K562 (cell line): ENCODE data around the gene PPIP5K2. TPM values are rescaled to one million over a fixed set of nuclear protein-coding genes. Genes with fewer than 3 reads are reported as not detected.

Source experiments
- BCOR ChIP-seq: fragments of 450-650 bp; IDR thresholded peaks from 2 replicates; pipeline ENCODE4 v1.6.1; 2016
- KLF6 ChIP-seq: fragments of 250-450 bp; sonication (Bioruptor Pico); IDR thresholded peaks from 2 replicates; pipeline ENCODE4 v1.4.0; 2020; ENCODE audit warnings: mild to moderate bottlenecking, moderate library complexity, borderline replicate concordance
- MAFK ChIP-seq: IDR thresholded peaks from 2 replicates; pipeline ENCODE4 v1.6.1; 2011; ENCODE audit warnings: low read length, improper control_type of control experiment
- POLR2B ChIP-seq: fragments of 450-650 bp; IDR thresholded peaks from 2 replicates; pipeline ENCODE4 v1.6.1; 2018; ENCODE audit warnings: low read depth; ENCODE audit not compliant: partially characterized antibody
- RAD51 ChIP-seq: fragments of 450-650 bp; IDR thresholded peaks from 2 replicates; pipeline ENCODE4 v1.7.1; 2016; ENCODE audit warnings: low read depth, mild to moderate bottlenecking, borderline replicate concordance
- RBBP5 ChIP-seq: fragments of 200-600 bp; sonication (generic); IDR thresholded peaks from 2 replicates; pipeline ENCODE4 v1.6.1; 2012; ENCODE audit warnings: borderline replicate concordance, mild to moderate bottlenecking, low read length, control low read depth, inconsistent platforms; ENCODE audit not compliant: insufficient read depth, poor library complexity, severe bottlenecking
- SAP30 ChIP-seq: fragments of 200-600 bp; sonication (generic); IDR thresholded peaks from 2 replicates; pipeline ENCODE4 v1.6.1; 2012; ENCODE audit warnings: borderline replicate concordance, low read depth, mild to moderate bottlenecking, moderate library complexity, low read length, control low read depth, inconsistent platforms; ENCODE audit not compliant: insufficient read depth, poor library complexity, severe bottlenecking
- SLC30A9 ChIP-seq: fragments of 250-450 bp; sonication (Bioruptor Pico); IDR thresholded peaks from 2 replicates; pipeline ENCODE4 v1.8.0; 2022; ENCODE audit warnings: mild to moderate bottlenecking, moderate library complexity
- ZNF778 ChIP-seq: fragments of 450-650 bp; formaldehyde crosslinking; IDR thresholded peaks from 2 replicates; pipeline ENCODE4 v1.4.0; 2020; ENCODE audit warnings: mild to moderate bottlenecking, moderate library complexity
- ZSCAN32 ChIP-seq: fragments of 450-650 bp; formaldehyde crosslinking; IDR thresholded peaks from 2 replicates; pipeline ENCODE4 v1.4.0; 2020; ENCODE audit warnings: mild to moderate bottlenecking, moderate library complexity
- polyA plus RNA-seq, 8 experiments: library from polyadenylated mRNA; depleted of rRNA in 4 of 8; stranded (reverse) in 5 of 8; unstranded in 3 of 8; fragments of >200 nt; fragmentation: Nextera tagmentation in 2 of 8; fragmentation: Illumina TruSeq in 1 of 8; extraction: Ambion mirVana in 2 of 8; extraction: Trizol in 1 of 8; gene quantifications; 2 replicates each; pipeline versions ENCODE4 v1.2.1 to v1.2.3, GENCODE V29; 2011 to 2014; ENCODE audit warnings: inconsistent platforms in 1 of 8, missing spikeins in 1 of 8
- total RNA-seq, 7 experiments: library from RNA; depleted of rRNA in 6 of 7; stranded (reverse); fragments of >200 nt in 6 of 7; fragmentation: Illumina TruSeq in 2 of 7; extraction: Trizol in 2 of 7; gene quantifications; 2 replicates each; pipeline versions ENCODE4 v1.2.1 to v1.2.3, GENCODE V29; 2011 to 2021; ENCODE audit warnings: low replicate concordance in 1 of 7
- TF ChIP-seq, protein P1 (sequence below), 2 experiments: fragments of 450-650 bp; conservative IDR thresholded peaks; 2 replicates each; pipeline ENCODE4 v1.6.1; 2017; ENCODE audit warnings: mild to moderate bottlenecking in 2 of 2, moderate library complexity in 2 of 2
- TF ChIP-seq, protein P2 (sequence below), 2 experiments: fragments of 450-650 bp; IDR thresholded peaks; 2 replicates each; pipeline ENCODE4 v1.6.1; 2016
- TF ChIP-seq, protein P3 (sequence below): fragments of 250-450 bp; sonication (Bioruptor Pico); IDR thresholded peaks from 2 replicates; pipeline ENCODE4 v1.5.0; 2020; ENCODE audit warnings: mild to moderate bottlenecking, borderline replicate concordance
- TF ChIP-seq, protein P4 (sequence below): fragments of 450-650 bp; IDR thresholded peaks from 2 replicates; pipeline ENCODE4 v1.7.1; 2018; ENCODE audit warnings: mild to moderate bottlenecking, low read depth; ENCODE audit not compliant: partially characterized antibody
- TF ChIP-seq, protein P5 (sequence below): fragments of 450-650 bp; formaldehyde crosslinking; conservative IDR thresholded peaks from 2 replicates; pipeline ENCODE4 v1.4.0; 2022; ENCODE audit warnings: mild to moderate bottlenecking, missing genetic modification characterization

PPIP5K2 gene
- total and polyA plus RNA-seq, 9 of the 15 experiments (the other 6 are each of a cell fraction or from before 2014, with no cell fraction given), result 39.4 to 150 (median 99.1) TPM

DNA sequence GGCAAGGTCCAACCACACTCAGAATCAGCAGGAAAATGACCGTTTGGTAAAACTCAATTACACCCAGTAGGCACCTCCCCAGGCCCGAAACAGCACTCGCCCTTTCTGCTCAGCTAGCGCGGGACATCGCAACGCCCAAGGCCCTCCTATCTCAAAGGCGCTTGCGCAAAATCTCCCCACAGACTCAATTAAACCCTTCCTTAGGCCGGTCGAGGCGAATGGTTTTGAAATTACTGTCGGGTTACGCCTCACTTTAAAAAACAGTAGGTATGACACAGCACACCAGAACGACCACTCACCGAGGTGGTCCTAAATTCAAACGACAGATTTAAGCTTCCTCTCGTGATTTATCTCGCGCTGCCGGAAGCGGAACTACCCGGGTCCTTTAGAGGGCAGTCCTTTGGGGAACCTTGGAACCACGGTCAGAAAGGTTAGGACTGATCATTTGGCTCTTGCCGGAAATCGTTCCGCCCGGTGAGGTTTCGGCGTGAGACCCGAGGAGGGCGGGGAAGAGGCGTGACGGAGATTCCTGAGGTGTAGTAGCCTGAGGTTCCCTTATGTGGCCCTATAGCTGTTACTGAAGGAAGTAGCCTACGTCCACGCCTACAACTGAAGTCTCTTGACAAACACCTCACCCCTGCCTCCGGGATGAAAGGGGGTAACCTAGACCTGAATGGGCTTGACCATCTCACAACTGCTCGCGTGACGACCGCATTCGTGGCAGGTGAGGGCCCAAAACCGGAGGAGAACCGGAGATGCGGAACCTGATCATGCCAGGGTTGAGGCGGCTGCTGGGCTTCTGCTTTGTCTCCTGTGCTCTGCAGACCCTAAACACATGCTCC, at the start of gene PPIP5K2, which contains the start of gene GIN1 (continued):
- TF ChIP-seq, protein P1, sequence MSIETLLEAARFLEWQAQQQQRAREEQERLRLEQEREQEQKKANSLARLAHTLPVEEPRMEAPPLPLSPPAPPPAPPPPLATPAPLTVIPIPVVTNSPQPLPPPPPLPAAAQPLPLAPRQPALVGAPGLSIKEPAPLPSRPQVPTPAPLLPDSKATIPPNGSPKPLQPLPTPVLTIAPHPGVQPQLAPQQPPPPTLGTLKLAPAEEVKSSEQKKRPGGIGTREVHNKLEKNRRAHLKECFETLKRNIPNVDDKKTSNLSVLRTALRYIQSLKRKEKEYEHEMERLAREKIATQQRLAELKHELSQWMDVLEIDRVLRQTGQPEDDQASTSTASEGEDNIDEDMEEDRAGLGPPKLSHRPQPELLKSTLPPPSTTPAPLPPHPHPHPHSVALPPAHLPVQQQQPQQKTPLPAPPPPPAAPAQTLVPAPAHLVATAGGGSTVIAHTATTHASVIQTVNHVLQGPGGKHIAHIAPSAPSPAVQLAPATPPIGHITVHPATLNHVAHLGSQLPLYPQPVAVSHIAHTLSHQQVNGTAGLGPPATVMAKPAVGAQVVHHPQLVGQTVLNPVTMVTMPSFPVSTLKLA (conservative IDR thresholded peaks at IDR 0.05), result peak; percentile 83 to 89
- TF ChIP-seq MAFK (peak; percentile 19), RAD51 (no peak), SAP30 (peak; percentile 86), KLF6 (CRISPR knock-in tag) (no peak), ZNF778 (CRISPR knock-in tag) (no peak), RBBP5 (no peak), ZSCAN32 (CRISPR knock-in tag) (no peak), BCOR (peak; percentile 3; the same call in 1 of the 2 replicates), SLC30A9 (CRISPR knock-in tag) (no peak), POLR2B (peak; percentile 21)
- TF ChIP-seq, protein P2, sequence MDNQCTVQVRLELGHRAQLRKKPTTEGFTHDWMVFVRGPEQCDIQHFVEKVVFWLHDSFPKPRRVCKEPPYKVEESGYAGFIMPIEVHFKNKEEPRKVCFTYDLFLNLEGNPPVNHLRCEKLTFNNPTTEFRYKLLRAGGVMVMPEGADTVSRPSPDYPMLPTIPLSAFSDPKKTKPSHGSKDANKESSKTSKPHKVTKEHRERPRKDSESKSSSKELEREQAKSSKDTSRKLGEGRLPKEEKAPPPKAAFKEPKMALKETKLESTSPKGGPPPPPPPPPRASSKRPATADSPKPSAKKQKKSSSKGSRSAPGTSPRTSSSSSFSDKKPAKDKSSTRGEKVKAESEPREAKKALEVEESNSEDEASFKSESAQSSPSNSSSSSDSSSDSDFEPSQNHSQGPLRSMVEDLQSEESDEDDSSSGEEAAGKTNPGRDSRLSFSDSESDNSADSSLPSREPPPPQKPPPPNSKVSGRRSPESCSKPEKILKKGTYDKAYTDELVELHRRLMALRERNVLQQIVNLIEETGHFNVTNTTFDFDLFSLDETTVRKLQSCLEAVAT (IDR thresholded peaks at IDR 0.05), result 0 out of 4 replicates have a peak, but pooled peaks have one; percentile 7 to 83
- TF ChIP-seq, protein P3, sequence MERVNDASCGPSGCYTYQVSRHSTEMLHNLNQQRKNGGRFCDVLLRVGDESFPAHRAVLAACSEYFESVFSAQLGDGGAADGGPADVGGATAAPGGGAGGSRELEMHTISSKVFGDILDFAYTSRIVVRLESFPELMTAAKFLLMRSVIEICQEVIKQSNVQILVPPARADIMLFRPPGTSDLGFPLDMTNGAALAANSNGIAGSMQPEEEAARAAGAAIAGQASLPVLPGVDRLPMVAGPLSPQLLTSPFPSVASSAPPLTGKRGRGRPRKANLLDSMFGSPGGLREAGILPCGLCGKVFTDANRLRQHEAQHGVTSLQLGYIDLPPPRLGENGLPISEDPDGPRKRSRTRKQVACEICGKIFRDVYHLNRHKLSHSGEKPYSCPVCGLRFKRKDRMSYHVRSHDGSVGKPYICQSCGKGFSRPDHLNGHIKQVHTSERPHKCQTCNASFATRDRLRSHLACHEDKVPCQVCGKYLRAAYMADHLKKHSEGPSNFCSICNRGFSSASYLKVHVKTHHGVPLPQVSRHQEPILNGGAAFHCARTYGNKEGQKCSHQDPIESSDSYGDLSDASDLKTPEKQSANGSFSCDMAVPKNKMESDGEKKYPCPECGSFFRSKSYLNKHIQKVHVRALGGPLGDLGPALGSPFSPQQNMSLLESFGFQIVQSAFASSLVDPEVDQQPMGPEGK (CRISPR knock-in tag), result no peak
- TF ChIP-seq, protein P4, sequence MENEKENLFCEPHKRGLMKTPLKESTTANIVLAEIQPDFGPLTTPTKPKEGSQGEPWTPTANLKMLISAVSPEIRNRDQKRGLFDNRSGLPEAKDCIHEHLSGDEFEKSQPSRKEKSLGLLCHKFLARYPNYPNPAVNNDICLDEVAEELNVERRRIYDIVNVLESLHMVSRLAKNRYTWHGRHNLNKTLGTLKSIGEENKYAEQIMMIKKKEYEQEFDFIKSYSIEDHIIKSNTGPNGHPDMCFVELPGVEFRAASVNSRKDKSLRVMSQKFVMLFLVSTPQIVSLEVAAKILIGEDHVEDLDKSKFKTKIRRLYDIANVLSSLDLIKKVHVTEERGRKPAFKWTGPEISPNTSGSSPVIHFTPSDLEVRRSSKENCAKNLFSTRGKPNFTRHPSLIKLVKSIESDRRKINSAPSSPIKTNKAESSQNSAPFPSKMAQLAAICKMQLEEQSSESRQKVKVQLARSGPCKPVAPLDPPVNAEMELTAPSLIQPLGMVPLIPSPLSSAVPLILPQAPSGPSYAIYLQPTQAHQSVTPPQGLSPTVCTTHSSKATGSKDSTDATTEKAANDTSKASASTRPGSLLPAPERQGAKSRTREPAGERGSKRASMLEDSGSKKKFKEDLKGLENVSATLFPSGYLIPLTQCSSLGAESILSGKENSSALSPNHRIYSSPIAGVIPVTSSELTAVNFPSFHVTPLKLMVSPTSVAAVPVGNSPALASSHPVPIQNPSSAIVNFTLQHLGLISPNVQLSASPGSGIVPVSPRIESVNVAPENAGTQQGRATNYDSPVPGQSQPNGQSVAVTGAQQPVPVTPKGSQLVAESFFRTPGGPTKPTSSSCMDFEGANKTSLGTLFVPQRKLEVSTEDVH, result peak; percentile 97
- TF ChIP-seq, protein P5, sequence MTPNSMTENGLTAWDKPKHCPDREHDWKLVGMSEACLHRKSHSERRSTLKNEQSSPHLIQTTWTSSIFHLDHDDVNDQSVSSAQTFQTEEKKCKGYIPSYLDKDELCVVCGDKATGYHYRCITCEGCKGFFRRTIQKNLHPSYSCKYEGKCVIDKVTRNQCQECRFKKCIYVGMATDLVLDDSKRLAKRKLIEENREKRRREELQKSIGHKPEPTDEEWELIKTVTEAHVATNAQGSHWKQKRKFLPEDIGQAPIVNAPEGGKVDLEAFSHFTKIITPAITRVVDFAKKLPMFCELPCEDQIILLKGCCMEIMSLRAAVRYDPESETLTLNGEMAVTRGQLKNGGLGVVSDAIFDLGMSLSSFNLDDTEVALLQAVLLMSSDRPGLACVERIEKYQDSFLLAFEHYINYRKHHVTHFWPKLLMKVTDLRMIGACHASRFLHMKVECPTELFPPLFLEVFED (CRISPR knock-in tag), result no peak
